Fibroblast of peridontal ligament (primary cell): ENCODE results near the gene SESN1.
"Not testable (repeated sequence)": the region's sequence is repeated elsewhere in the genome, so short reads cannot be mapped to it uniquely, and the experiment has no call there.

ENCODE experiments used
- DNase-seq: peaks from one replicate; pipeline ENCODE4 v3.0.0-alpha.2; 2010; ENCODE audit errors: extremely low read depth

SESN1 gene

GRCh38 chr6:109095036-109095834 lies 589 bp upstream of the SESN1 start, which contains the start of gene CEP57L1:
Gene CEP57L1 (plus strand): TSS chr6:109095507. CDS start chr6:109145222, 49,715 bp downstream.
- peak; percentile 97 for DNase-seq

- peak; percentile 17 for DNase-seq
These were observed 772 bp downstream of the SESN1 start for GRCh38 chr6:109093732-109094415.

DNA sequence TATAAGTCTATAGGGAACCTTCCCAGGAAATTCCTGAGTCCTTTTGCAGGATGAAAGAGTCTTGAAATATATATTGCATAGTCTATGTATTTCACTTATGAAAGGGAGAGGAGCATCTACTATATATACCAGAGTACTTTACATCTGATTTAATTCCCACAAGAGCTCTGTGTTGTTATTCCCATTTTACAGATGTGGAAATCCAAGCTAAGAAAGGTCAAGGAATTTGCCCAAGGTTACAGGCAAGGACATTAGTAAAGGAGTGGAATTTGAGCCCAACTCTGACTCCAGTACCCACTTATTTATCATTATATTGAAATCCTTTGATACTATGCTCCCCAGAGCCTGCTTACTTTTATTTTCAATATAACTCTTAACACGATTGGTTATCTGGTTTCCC lies 2.6 kb downstream of the SESN1 start:
- DNase-seq = no peak

- DNase-seq = peak; percentile 15
These were observed 3.2 kb downstream of the SESN1 start for GRCh38 chr6:109091314-109092024.

DNA sequence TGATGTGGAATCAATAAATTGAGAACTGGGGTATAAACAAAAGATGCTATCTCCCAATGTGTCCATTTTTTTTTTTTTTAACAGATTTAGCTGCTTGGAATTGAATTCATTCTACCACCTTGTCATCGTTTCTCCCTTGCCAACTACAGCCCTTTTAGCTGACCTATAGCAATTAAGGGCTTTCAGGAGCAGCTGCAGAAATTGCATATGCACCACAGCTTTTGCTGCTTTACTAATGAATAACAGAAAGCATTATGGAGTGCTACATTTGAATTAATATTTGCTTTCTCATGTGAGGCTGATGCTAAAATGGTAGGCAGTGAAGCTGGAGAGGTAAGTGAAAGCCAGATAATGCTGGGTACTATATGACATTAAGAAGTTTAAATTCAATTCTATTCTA lies 5.7 kb downstream of the SESN1 start:
- no peak for DNase-seq

DNA sequence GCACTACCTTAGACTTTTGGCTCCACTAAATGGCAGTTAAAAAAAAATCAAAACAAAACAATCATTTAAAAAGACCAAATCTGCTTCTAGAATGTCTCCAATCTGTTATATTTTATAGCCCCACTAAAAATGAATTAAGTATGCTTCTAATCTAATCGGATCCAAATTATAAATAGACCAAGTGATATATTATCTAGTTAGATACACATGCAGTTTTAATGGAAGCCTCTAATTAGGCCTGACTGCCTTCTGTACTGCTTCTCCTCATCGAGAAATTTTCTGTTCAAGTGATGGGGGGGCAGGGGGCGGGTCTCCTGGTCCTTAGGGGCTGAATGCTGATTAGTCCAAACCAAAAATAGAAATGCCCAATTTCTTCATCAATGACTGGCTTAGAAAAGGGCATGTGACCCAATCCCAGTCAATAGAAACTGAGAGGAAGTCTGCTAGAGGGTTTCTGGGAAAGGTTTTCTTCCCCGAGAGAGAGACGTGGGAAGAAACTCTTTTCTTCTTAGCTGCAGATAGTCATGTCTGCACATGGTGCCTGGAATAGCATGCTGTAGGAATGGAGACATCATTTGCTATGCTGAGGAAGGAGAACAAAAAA lies 6.9 kb downstream of the SESN1 start:
- DNase-seq = peak; percentile 22

DNA sequence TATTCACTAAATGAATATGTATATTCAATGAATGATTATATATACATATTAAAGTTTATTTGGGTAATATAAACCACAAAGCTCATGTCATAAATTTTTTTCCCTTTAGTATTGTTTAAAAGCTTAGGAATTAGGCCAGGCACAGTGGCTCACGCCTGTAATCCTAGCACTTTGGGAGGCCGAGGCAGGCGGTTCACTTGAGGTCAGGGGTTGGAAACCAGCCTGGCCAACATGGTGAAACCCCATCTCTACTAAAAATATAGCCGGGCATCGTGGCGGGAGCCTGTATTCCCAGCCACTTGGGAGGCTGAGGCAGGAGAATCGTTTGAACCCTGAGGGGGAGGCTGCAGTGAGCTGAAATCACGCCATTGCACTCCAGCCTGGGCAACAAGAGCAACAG lies 10.5 kb downstream of the SESN1 start:
- DNase-seq = not testable (repeated sequence)

- no peak for DNase-seq
These were observed 11.0 kb downstream of the SESN1 start for GRCh38 chr6:109083657-109084056.

- DNase-seq = peak; percentile 57
These were observed 12.5 kb downstream of the SESN1 start for GRCh38 chr6:109082188-109082577.

DNA sequence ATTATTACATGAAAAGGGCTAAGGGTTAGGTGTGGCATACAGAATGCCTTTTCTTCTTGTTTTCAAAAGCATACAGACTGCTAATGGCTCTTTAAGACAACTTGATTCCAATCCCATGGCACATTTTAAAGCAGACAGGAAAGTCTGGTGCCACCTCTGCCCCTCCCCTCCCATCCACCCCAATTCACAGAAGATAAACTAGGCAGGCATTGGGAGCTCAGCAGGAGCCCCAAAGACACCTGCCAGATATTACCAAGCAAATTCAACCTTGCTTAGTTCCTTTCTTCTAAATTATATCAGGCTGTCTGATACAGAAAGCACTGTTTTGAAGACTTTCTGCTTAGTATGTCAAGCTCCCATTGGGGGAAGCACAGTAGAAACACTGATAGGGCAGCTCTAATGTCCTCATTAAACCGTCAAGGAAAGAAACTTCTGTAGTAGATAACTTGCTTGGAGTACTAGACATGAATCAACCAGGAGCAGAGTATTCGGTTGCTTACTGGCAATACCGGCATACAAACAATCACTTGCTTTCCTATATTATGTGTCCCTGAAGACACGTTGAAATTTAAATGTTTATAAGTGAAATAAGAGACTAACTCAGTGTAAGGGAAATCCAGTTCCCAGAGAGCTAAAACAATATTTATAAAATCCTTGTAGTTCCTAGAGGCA lies 13.0 kb downstream of the SESN1 start:
- DNase-seq = peak; percentile 24

- no peak for DNase-seq
These were observed 13.6 kb downstream of the SESN1 start for GRCh38 chr6:109081026-109081425.

GRCh38 chr6:109079981-109080380 lies 14.7 kb downstream of the SESN1 start:
- peak; percentile 29 for DNase-seq

DNA sequence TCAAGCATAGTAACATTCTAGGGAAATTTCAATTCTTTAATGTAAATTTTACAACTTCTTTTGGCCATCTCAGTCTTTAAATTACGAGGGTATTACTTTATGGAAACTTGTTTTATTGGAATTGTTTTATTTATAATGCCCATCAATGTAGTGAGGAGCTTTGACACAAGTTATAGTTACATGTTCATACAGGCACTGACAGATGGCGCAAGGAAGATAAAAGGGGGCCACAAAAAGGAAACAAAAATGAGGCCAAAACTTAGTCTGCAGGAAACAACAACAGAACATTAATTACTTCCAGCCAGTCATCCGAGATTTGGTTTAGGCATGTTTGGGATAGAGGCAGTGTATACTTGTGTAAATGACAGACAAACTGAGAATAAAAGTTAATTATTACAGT lies 18.3 kb downstream of the SESN1 start:
- peak; percentile 18 for DNase-seq

DNA sequence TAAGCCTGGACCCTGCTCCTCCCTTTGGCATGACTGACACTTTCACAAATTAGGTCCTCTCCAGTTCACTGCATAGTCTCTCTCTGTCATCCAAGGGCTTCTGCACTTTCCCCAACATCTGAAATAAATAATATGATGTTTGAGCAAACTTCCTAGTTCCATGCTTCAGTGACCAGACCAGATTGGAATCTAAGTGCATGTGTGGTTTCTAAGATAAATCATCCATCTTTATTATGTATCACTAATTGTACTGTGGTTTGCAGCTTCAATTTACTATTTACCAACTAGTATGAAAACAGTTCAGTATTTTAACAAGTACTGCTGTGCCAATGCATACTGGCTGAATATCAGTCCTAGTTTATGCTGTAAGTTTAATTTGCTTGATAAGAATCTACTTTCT lies 18.7 kb downstream of the SESN1 start:
- DNase-seq = peak; percentile 85

DNA sequence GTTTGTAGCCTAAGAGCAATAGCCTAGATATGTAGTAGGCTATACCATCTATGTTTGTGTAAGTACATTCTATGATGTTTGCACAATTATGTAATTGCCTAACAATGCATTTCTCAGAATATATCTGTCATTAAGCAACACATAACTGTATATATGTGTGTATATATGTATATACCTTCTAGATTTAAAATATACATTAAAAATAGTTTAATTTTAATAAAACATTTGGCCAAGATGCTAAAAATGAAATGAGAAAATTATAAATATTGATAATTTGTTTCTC lies 20.6 kb downstream of the SESN1 start:
- no peak for DNase-seq

DNA sequence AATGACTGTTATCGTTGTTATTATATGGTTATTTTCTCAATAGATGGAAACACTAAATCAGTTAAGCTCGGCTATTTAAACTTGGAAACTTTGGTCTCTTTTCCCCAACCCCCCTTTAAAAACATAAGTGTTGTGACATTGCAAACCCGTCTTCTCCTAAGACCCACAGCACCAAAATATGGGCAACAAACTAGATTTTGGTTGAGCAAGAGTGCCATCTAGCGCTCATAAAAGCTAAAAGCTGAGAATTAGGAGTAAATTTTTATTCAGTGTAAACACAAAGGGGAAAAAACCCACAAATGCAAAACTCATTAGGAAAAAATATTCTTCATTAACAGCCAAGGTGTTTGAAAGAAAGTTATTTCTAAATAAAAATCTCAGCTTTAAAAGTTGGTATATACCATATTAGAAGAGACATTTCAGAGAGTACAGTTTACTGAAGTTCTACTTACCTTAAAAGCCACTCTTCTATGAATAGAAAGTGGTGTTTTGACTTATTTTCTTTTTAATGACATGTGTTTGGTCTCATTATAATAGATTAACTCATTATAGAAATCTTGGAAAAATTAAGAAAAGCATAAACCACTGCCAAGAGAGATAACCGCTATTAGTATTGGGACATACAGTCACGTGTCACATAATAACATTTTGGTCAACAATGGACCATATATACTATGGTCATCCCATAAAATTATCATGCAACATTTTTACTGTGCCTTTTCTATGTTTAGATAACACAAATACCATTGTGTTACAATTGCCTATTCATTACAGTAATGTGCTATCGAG lies 21.1 kb downstream of the SESN1 start:
- DNase-seq = peak; percentile 90

- DNase-seq = no peak
These were observed 23.3 kb downstream of the SESN1 start for GRCh38 chr6:109071125-109071917.

GRCh38 chr6:109069746-109070145 lies 24.9 kb downstream of the SESN1 start:
- no peak for DNase-seq

GRCh38 chr6:109062767-109063352 lies 31.8 kb downstream of the SESN1 start:
- no peak for DNase-seq

DNA sequence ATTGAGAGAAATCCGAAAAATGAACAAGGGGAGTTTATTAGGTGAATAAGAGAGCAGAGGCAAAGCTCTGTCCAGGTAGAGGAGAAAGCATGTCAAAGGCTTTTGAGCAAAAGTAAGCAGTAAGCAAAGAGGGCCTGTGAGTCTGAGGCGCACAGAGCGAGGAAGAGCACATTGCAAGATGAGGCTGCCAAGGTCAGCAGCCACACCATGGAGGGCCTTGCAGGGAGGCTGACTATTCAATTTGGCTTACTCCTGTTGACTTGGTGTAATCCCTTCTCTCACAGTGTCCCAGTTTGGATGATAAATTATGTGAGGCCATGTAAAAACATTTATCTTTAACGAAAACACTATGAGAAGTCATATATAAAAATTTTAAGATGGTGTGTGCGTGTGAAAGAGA lies 32.4 kb downstream of the SESN1 start:
- DNase-seq = no peak
